ENCODE results near the gene FZR1.
"Not testable (repeated sequence)": the region's sequence is repeated elsewhere in the genome, so short reads cannot be mapped to it uniquely, and the experiment has no call there.

FZR1 gene

GRCh38 chr19:3565139-3565538 is 59.0 kb downstream of the FZR1 start:
- no peaks in the 10 kb centered on the region for H3K36me3 ChIP-seq (ENCODE audit: control insufficient read depth, low read depth, low read length)
- H3K4me1 ChIP-seq (ENCODE audit: control insufficient read depth, low read depth, low read length): no peaks in the 10 kb centered on the region
- no peak overlapping the region for H3K4me3 ChIP-seq (ENCODE audit: low read length)
- H3K9ac ChIP-seq (ENCODE audit: low read length): no peak overlapping the region
- H3K9me3 ChIP-seq (ENCODE audit: control insufficient read depth, low read depth, low read length): no peaks in the 10 kb centered on the region
- no peak overlapping the region for H3K27ac ChIP-seq (ENCODE audit: low read length)
- no peaks in the 10 kb centered on the region for H3K27me3 ChIP-seq (ENCODE audit: control insufficient read depth, insufficient read depth, low read length)

- not testable (repeated sequence) for H3K27ac ChIP-seq (ENCODE audit: low read length); H3K9me3 ChIP-seq (ENCODE audit: control insufficient read depth, low read depth, low read length); H3K36me3 ChIP-seq (ENCODE audit: control insufficient read depth, low read depth, low read length); H3K4me1 ChIP-seq (ENCODE audit: control insufficient read depth, low read depth, low read length); H3K9ac ChIP-seq (ENCODE audit: low read length); H3K4me3 ChIP-seq (ENCODE audit: low read length); H3K27me3 ChIP-seq (ENCODE audit: control insufficient read depth, insufficient read depth, low read length)
Observed at GRCh38 chr19:3570042-3570441, 63.9 kb downstream of the FZR1 start.

- no peak overlapping the region for H3K4me3 ChIP-seq (ENCODE audit: low read length)
Observed at GRCh38 chr19:3570606-3571011, 64.5 kb downstream of the FZR1 start.

GRCh38 chr19:3572132-3572854 is 66.2 kb downstream of the FZR1 start:
- no peak overlapping the region for H3K27ac ChIP-seq (ENCODE audit: low read length)
- H3K9me3 ChIP-seq (ENCODE audit: control insufficient read depth, low read depth, low read length): no peaks in the 10 kb centered on the region
- H3K9ac ChIP-seq (ENCODE audit: low read length): no peak overlapping the region
- no peaks in the 10 kb centered on the region for H3K36me3 ChIP-seq (ENCODE audit: control insufficient read depth, low read depth, low read length)
- no peaks in the 10 kb centered on the region for H3K27me3 ChIP-seq (ENCODE audit: control insufficient read depth, insufficient read depth, low read length)
- peaks cover 10% of the 10 kb centered on the region for H3K4me1 ChIP-seq (ENCODE audit: control insufficient read depth, low read depth, low read length)
- H3K4me3 ChIP-seq (ENCODE audit: low read length): peak overlapping the region; percentile 49

More at GRCh38 chr19:3570606-3571011, 64.5 kb downstream of the FZR1 start:
- H3K27ac ChIP-seq (ENCODE audit: low read length): no peak overlapping the region
- no peak overlapping the region for H3K9ac ChIP-seq (ENCODE audit: low read length)
- no peaks in the 10 kb centered on the region for H3K36me3 ChIP-seq (ENCODE audit: control insufficient read depth, low read depth, low read length)
- H3K9me3 ChIP-seq (ENCODE audit: control insufficient read depth, low read depth, low read length): no peaks in the 10 kb centered on the region
- H3K4me1 ChIP-seq (ENCODE audit: control insufficient read depth, low read depth, low read length): peaks cover 4% of the 10 kb centered on the region
- no peaks in the 10 kb centered on the region for H3K27me3 ChIP-seq (ENCODE audit: control insufficient read depth, insufficient read depth, low read length)

- Histone ChIP-seq H3K4me3 (ENCODE audit: low read length) (peak within 1 kb of the TSS; percentile 83), H3K27me3 (ENCODE audit: control insufficient read depth, insufficient read depth, low read length) (no peaks in the 10 kb centered on the region), H3K9me3 (ENCODE audit: control insufficient read depth, low read depth, low read length) (no peaks in the 10 kb centered on the region), H3K4me1 (ENCODE audit: control insufficient read depth, low read depth, low read length) (peaks cover 10% of the 10 kb centered on the region), H3K36me3 (ENCODE audit: control insufficient read depth, low read depth, low read length) (no peaks in the 10 kb centered on the region), H3K9ac (ENCODE audit: low read length) (peak within 1 kb of the TSS; percentile 62), H3K27ac (ENCODE audit: low read length) (no peak within 1 kb of the TSS)
Observed at GRCh38 chr19:3572855-3573161, 66.7 kb downstream of the FZR1 start, which contains the start of gene HMG20B. TSS of gene HMG20B (plus strand) at chr19:3572944. CDS start at chr19:3573310, 366 bp downstream.

- no peaks in the 10 kb centered on the region for H3K9me3 ChIP-seq (ENCODE audit: control insufficient read depth, low read depth, low read length)
- H3K4me3 ChIP-seq (ENCODE audit: low read length): peak overlapping the region; percentile 83
- no peaks in the 10 kb centered on the region for H3K36me3 ChIP-seq (ENCODE audit: control insufficient read depth, low read depth, low read length)
- H3K4me1 ChIP-seq (ENCODE audit: control insufficient read depth, low read depth, low read length): peaks cover 10% of the 10 kb centered on the region
- H3K27ac ChIP-seq (ENCODE audit: low read length): no peak overlapping the region
- peak overlapping the region; percentile 62 for H3K9ac ChIP-seq (ENCODE audit: low read length)
- H3K27me3 ChIP-seq (ENCODE audit: control insufficient read depth, insufficient read depth, low read length): no peaks in the 10 kb centered on the region
Observed at GRCh38 chr19:3573162-3573857, 67.2 kb downstream of the FZR1 start.

- H3K27me3 ChIP-seq (ENCODE audit: control insufficient read depth, insufficient read depth, low read length): no peaks in the 10 kb centered on the region
- peak overlapping the region; percentile 83 for H3K4me3 ChIP-seq (ENCODE audit: low read length)
- H3K9ac ChIP-seq (ENCODE audit: low read length): no peak overlapping the region
- H3K27ac ChIP-seq (ENCODE audit: low read length): no peak overlapping the region
- peaks cover 10% of the 10 kb centered on the region for H3K4me1 ChIP-seq (ENCODE audit: control insufficient read depth, low read depth, low read length)
- H3K36me3 ChIP-seq (ENCODE audit: control insufficient read depth, low read depth, low read length): no peaks in the 10 kb centered on the region
- no peaks in the 10 kb centered on the region for H3K9me3 ChIP-seq (ENCODE audit: control insufficient read depth, low read depth, low read length)
Observed at GRCh38 chr19:3573858-3574637, 67.9 kb downstream of the FZR1 start.

- H3K9ac ChIP-seq (ENCODE audit: low read length): no peak overlapping the region
- H3K36me3 ChIP-seq (ENCODE audit: control insufficient read depth, low read depth, low read length): no peaks in the 10 kb centered on the region
- H3K4me1 ChIP-seq (ENCODE audit: control insufficient read depth, low read depth, low read length): peaks cover 10% of the 10 kb centered on the region
- H3K9me3 ChIP-seq (ENCODE audit: control insufficient read depth, low read depth, low read length): no peaks in the 10 kb centered on the region
- no peak overlapping the region for H3K4me3 ChIP-seq (ENCODE audit: low read length)
- H3K27me3 ChIP-seq (ENCODE audit: control insufficient read depth, insufficient read depth, low read length): no peaks in the 10 kb centered on the region
- H3K27ac ChIP-seq (ENCODE audit: low read length): no peak overlapping the region
Observed at GRCh38 chr19:3575260-3575741, 69.2 kb downstream of the FZR1 start.

- H3K27ac ChIP-seq (ENCODE audit: low read length): no peak overlapping the region
- H3K9ac ChIP-seq (ENCODE audit: low read length): no peak overlapping the region
- H3K4me3 ChIP-seq (ENCODE audit: low read length): peak overlapping the region; percentile 53
- no peaks in the 10 kb centered on the region for H3K27me3 ChIP-seq (ENCODE audit: control insufficient read depth, insufficient read depth, low read length)
- no peaks in the 10 kb centered on the region for H3K9me3 ChIP-seq (ENCODE audit: control insufficient read depth, low read depth, low read length)
- no peaks in the 10 kb centered on the region for H3K36me3 ChIP-seq (ENCODE audit: control insufficient read depth, low read depth, low read length)
- peaks cover 10% of the 10 kb centered on the region for H3K4me1 ChIP-seq (ENCODE audit: control insufficient read depth, low read depth, low read length)
Observed at GRCh38 chr19:3575949-3576673, 70.0 kb downstream of the FZR1 start.

- H3K4me3 ChIP-seq (ENCODE audit: low read length): peak overlapping the region; percentile 53
- H3K27me3 ChIP-seq (ENCODE audit: control insufficient read depth, insufficient read depth, low read length): no peaks in the 10 kb centered on the region
- H3K27ac ChIP-seq (ENCODE audit: low read length): no peak overlapping the region
- H3K36me3 ChIP-seq (ENCODE audit: control insufficient read depth, low read depth, low read length): no peaks in the 10 kb centered on the region
- no peak overlapping the region for H3K9ac ChIP-seq (ENCODE audit: low read length)
- H3K4me1 ChIP-seq (ENCODE audit: control insufficient read depth, low read depth, low read length): peaks cover 10% of the 10 kb centered on the region
- H3K9me3 ChIP-seq (ENCODE audit: control insufficient read depth, low read depth, low read length): no peaks in the 10 kb centered on the region
Observed at GRCh38 chr19:3576696-3577443, 70.8 kb downstream of the FZR1 start.
